ENCODE data around the gene ATP11A. TPM values are rescaled to one million over a fixed set of nuclear protein-coding genes. Genes with fewer than 3 reads are reported as not detected.

Gene ATP11A
- total RNA-seq, 1 donor from 2014 or later, result 80.6 TPM

GRCh38 chr13:112735791-112736190 is 46.0 kb downstream of the ATP11A start:
- no peak overlapping the region for H3K27ac Mint-ChIP-seq

DNA sequence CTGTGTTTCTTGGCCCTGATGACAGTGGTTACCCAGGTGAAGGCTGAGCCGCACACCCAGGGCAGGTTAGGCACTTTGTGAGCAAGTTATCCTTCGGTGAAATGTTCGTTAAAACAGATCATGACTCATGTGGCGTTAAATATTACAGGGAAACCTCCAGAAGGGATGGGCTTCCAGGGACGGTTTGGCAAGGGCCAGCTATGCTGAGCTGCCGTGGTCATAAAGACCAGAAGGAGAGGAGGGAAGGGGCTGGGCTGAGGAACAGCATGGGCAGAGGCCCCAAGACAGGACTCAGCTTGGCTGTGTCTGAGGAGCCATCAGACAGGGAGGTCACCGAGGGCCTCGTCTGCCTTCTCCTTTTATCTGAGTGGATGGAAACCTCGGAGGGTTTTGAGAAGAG is 47.5 kb downstream of the ATP11A start:
- Mint-ChIP-seq H3K9me3 (no peaks in the 10 kb centered on the region), H3K27ac (no peak overlapping the region), H3K36me3 (ENCODE audit: low read depth) (no peaks in the 10 kb centered on the region), H3K27me3 (no peaks in the 10 kb centered on the region), H3K4me3 (no peak overlapping the region), H3K4me1 (peaks cover 2% of the 10 kb centered on the region)
- intact Hi-C loops (cut with micrococcal nuclease), result no loop called here
- DNase-seq, result no peak

More at GRCh38 chr13:112735791-112736190, 46.0 kb downstream of the ATP11A start:
- H3K36me3 Mint-ChIP-seq (ENCODE audit: low read depth), result no peaks in the 10 kb centered on the region
- no peak overlapping the region for H3K4me3 Mint-ChIP-seq
- intact Hi-C loops (cut with micrococcal nuclease), result no loop called here
- H3K9me3 Mint-ChIP-seq, result no peaks in the 10 kb centered on the region
- H3K27me3 Mint-ChIP-seq, result no peaks in the 10 kb centered on the region
- peaks cover 2% of the 10 kb centered on the region for H3K4me1 Mint-ChIP-seq
- DNase-seq, result no peak

GRCh38 chr13:112738606-112739005 is 48.8 kb downstream of the ATP11A start:
- intact Hi-C loops (cut with micrococcal nuclease), result no loop called here
- Mint-ChIP-seq H3K36me3 (ENCODE audit: low read depth) (no peaks in the 10 kb centered on the region), H3K4me1 (peaks cover 2% of the 10 kb centered on the region), H3K27me3 (no peaks in the 10 kb centered on the region), H3K27ac (no peak overlapping the region), H3K4me3 (no peak overlapping the region), H3K9me3 (no peaks in the 10 kb centered on the region)
- DNase-seq, result no peak

- H3K27ac Mint-ChIP-seq, result no peak overlapping the region
- no peaks in the 10 kb centered on the region for H3K9me3 Mint-ChIP-seq
- no peaks in the 10 kb centered on the region for H3K36me3 Mint-ChIP-seq (ENCODE audit: low read depth)
- no peaks in the 10 kb centered on the region for H3K27me3 Mint-ChIP-seq
- H3K4me3 Mint-ChIP-seq, result no peak overlapping the region
- H3K4me1 Mint-ChIP-seq, result peaks cover 7% of the 10 kb centered on the region
- DNase-seq, result no peak
- intact Hi-C loops (cut with micrococcal nuclease), result no loop called here
These were observed 50.8 kb downstream of the ATP11A start for GRCh38 chr13:112740502-112741131.

DNA sequence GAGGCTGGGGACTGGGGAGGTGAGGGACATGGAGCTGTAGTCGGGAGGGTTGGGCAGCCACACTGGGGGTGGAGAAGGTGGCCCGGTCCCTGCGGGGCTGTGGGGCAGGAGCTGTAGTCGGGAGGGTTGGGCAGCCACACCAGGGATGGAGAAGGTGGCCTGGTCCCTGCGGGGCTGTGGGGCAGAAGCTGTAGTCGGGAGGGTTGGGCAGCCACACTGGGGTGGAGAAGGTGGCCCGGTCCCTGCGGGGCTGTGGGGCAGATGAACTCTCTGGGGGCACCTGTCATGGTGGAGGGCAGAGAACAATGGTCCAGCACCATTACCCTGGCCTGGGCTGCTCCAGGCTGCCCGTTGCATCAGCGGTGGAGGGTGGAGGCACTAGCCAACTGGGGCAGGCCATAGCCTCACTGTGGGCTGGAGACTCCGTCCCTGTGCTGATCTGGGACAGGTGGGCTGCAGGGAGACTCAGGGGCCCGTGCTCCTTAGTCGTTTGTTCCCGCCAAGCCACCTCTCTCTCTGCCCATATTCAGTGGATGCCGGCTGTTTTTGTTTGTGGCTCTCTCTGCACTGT is 51.4 kb downstream of the ATP11A start:
- intact Hi-C loops (cut with micrococcal nuclease), result no loop called here
- Mint-ChIP-seq H3K9me3 (no peaks in the 10 kb centered on the region), H3K4me3 (no peak overlapping the region), H3K27me3 (no peaks in the 10 kb centered on the region), H3K36me3 (ENCODE audit: low read depth) (no peaks in the 10 kb centered on the region), H3K4me1 (peaks cover 7% of the 10 kb centered on the region), H3K27ac (no peak overlapping the region)
- DNase-seq, result no peak

GRCh38 chr13:112741835-112742570 is 52.2 kb downstream of the ATP11A start:
- DNase-seq, result no peak
- Mint-ChIP-seq H3K27me3 (no peaks in the 10 kb centered on the region), H3K36me3 (ENCODE audit: low read depth) (no peaks in the 10 kb centered on the region), H3K4me1 (peaks cover 7% of the 10 kb centered on the region), H3K4me3 (no peak overlapping the region), H3K9me3 (no peaks in the 10 kb centered on the region), H3K27ac (no peak overlapping the region)
- intact Hi-C loops (cut with micrococcal nuclease), result no loop called here

DNA sequence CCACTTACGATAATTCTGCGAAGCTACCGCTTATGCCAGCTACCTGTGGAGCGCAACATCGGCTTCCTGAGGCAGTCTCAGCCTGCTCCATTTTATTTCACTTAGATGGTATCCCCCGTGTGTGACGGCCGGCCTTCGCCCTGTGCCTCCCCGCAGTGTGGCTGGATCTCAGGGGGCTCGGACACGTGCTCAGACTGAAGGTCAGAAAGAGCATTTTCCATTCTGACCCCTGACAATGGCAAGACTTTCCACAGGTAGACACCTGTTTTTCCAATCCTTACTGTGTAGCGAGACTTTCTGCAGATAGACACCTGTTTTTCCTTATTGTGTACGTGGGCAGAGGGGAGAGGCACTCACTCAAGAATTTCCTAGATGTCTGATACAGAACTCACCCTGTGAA is 52.7 kb downstream of the ATP11A start:
- intact Hi-C loops (cut with micrococcal nuclease), result no loop called here
- H3K27ac Mint-ChIP-seq, result no peak overlapping the region
- H3K4me3 Mint-ChIP-seq, result no peak overlapping the region
- DNase-seq, result no peak
- H3K27me3 Mint-ChIP-seq, result no peaks in the 10 kb centered on the region
- H3K4me1 Mint-ChIP-seq, result peaks cover 7% of the 10 kb centered on the region
- H3K36me3 Mint-ChIP-seq (ENCODE audit: low read depth), result no peaks in the 10 kb centered on the region
- H3K9me3 Mint-ChIP-seq, result no peaks in the 10 kb centered on the region

DNA sequence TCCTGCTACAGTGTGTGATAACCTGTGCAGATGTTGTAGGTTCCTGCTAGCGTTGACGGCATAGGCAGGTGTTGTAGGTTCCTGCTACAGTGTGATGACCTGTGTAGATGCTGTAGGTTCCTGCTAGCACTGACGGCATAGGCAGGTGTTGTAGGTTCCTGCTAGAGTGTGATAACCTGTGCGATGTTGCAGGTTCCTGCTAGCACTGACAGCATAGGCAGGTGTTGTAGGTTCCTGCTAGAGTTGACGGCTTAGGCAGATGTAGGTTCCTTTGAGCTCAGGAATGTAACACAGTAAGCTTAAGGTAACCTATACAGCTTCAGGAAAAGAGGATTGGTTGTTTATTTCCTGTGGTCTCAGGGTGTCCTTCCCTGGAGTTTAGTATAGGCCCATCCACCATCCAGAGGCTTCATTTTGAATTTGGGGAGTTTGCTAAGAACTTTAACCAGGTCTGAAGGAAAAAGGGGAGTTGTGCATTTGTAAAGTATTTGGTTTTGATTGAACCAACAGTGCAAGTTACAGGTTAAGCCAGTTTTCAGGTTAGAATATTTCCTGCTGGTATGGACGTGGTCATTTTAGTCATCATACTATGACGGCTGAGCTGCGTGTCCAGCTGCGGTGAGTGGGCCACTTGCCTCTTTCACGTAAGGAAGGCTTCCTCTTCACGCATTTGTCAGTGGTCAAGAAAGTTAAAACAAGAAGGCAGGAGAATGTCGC is 53.8 kb downstream of the ATP11A start:
- no peak for DNase-seq
- Mint-ChIP-seq H3K27me3 (no peaks in the 10 kb centered on the region), H3K9me3 (no peaks in the 10 kb centered on the region), H3K36me3 (ENCODE audit: low read depth) (no peaks in the 10 kb centered on the region), H3K4me1 (peaks cover 7% of the 10 kb centered on the region), H3K4me3 (no peak overlapping the region), H3K27ac (no peak overlapping the region)
- intact Hi-C loops (cut with micrococcal nuclease), result no loop called here

GRCh38 chr13:112744168-112745021 is 54.6 kb downstream of the ATP11A start:
- Mint-ChIP-seq H3K4me3 (no peak overlapping the region), H3K36me3 (ENCODE audit: low read depth) (no peaks in the 10 kb centered on the region), H3K27me3 (no peaks in the 10 kb centered on the region), H3K4me1 (peaks cover 4% of the 10 kb centered on the region), H3K9me3 (no peaks in the 10 kb centered on the region), H3K27ac (no peak overlapping the region)
- DNase-seq, result no peak
- intact Hi-C loops (cut with micrococcal nuclease), result no loop called here

GRCh38 chr13:112746044-112746443 is 56.2 kb downstream of the ATP11A start:
- no peaks in the 10 kb centered on the region for H3K9me3 Mint-ChIP-seq
- no peak overlapping the region for H3K27ac Mint-ChIP-seq
- H3K27me3 Mint-ChIP-seq, result no peaks in the 10 kb centered on the region
- H3K36me3 Mint-ChIP-seq (ENCODE audit: low read depth), result no peaks in the 10 kb centered on the region
- no peak overlapping the region for H3K4me3 Mint-ChIP-seq
- DNase-seq, result no peak
- intact Hi-C loops (cut with micrococcal nuclease), result no loop called here
- peaks cover 4% of the 10 kb centered on the region for H3K4me1 Mint-ChIP-seq

DNA sequence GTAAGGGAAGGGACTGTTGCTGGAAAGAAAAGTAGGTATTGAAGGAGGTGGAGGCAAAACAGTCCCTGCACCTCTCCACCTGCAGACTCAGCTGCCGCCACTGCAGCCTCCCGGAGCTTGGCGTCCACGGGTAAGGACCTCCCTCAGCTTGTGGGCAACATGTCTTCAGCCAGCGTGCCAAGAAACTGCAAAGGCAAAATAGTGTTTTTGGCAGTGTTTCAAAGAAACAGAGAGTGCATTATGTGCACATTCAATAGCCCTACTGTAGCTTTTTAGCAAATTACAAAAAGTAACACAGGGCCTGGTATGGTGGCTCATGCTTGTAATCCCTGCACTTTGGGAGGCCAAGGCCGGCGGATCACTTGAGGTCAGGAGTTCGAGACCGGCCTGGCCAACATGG is 57.4 kb downstream of the ATP11A start:
- Mint-ChIP-seq H3K9me3 (no peaks in the 10 kb centered on the region), H3K4me1 (peaks cover 4% of the 10 kb centered on the region), H3K36me3 (ENCODE audit: low read depth) (no peaks in the 10 kb centered on the region), H3K4me3 (no peak overlapping the region), H3K27ac (no peak overlapping the region), H3K27me3 (no peaks in the 10 kb centered on the region)
- DNase-seq, result no peak
- intact Hi-C loops (cut with micrococcal nuclease), result no loop called here

DNA sequence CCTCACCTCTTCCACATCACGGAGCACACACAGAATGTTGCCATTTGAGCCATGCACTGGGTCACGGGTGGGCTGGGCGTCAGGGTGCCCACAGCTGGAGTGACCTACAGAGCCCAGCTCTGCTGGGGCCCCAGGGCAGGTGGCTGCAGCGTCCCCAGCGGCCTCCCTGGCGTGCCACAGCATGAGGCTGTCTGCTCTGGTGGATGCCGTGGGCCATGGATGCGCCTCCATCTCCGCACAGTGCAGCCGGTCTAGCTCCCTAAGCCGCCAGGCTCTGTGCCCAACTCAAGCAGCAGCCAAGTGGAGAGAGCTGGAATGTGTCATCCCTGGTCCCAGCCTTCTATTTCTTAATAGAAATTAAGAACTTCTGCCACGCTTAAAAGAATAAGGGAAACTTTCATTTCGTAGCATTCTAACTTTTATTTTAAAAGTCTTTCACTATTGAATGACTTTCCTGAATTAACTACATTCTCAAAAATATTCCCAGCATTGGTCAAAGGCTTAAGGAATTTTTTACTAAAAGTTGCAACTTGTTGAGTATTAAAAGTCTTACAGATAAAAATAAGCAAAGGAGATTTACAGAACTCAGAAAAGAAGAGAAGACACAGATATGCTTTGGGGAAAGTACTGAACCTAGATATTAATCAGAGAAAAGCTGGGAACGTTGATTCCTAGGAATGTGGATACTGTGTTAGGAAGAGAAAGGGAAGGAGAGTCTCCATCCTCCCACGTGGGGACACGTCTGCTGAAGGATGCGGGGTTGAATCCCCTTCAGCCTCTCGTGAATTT is 59.3 kb downstream of the ATP11A start:
- no peaks in the 10 kb centered on the region for H3K9me3 Mint-ChIP-seq
- intact Hi-C loops (cut with micrococcal nuclease), result no loop called here
- no peak overlapping the region for H3K4me3 Mint-ChIP-seq
- no peaks in the 10 kb centered on the region for H3K27me3 Mint-ChIP-seq
- no peak overlapping the region for H3K27ac Mint-ChIP-seq
- no peak for DNase-seq
- H3K4me1 Mint-ChIP-seq, result peaks cover 12% of the 10 kb centered on the region
- H3K36me3 Mint-ChIP-seq (ENCODE audit: low read depth), result no peaks in the 10 kb centered on the region

- Mint-ChIP-seq H3K36me3 (ENCODE audit: low read depth) (no peaks in the 10 kb centered on the region), H3K9me3 (no peaks in the 10 kb centered on the region), H3K4me3 (no peak overlapping the region), H3K27ac (no peak overlapping the region), H3K4me1 (peaks cover 11% of the 10 kb centered on the region), H3K27me3 (no peaks in the 10 kb centered on the region)
- DNase-seq, result no peak
- intact Hi-C loops (cut with micrococcal nuclease), result no loop called here
These were observed 60.7 kb downstream of the ATP11A start for GRCh38 chr13:112750570-112750969.
